Measurements from ENCODE around the gene DHRS13.
A peak's percentile ranks its signal among the peaks of the same experiment; 100 is the strongest.
"Not testable (repeated sequence)": the region's sequence is repeated elsewhere in the genome, so short reads cannot be mapped to it uniquely, and the experiment has no call there.

DHRS13 gene

DNA sequence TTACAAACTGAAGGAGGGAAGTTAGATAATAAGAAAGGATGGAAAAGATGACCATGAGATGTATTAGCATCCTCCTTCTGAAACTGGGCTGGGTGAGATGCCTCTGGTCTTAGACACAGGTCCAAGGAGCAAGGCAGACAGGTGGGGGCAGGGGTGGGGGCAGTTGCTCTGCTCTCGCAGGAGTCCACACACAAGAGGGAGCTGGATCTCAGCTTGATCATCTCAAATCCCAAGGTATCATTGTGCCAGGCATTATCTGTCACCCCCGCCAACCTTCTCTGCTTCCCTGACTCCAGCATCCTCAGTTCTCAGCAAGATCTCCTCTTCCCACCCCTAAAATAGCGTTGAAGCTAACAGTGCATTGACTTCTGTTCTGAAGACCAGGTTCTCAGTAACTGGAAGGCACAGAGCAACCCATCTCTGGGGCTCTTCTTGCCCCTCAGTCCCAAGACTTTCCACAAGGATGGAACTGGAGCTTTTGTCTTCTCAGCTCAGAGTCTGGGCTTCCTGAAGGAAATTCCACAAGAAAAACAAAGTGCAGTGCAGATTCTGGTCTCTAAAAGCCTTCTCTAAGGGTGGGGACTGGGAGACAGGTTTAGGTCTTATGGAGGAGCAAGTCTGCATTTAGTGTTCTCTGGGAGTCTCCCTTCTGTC, 7.0 kb downstream of the DHRS13 start:
- WGBS (ENCODE audit: extremely low coverage, insufficient coverage, insufficient read length), result no CpG with 5 or more reads among the region's 3 CpGs
- no peak overlapping the region for H2BK5ac ChIP-seq (ENCODE audit: low read depth, low read length, poor library complexity)
- H3K9me3 ChIP-seq (ENCODE audit: insufficient read depth, low read depth, low read length), result no peaks in the 10 kb centered on the region
- H4K8ac ChIP-seq (ENCODE audit: low read depth, low read length), result no peak overlapping the region
- no peak overlapping the region for H3K14ac ChIP-seq (ENCODE audit: low read length)
- no peak overlapping the region for H3K9ac ChIP-seq (ENCODE audit: low read length)
- H2AFZ ChIP-seq (ENCODE audit: insufficient read depth, low read length, poor library complexity), result no peak overlapping the region
- H4K91ac ChIP-seq (ENCODE audit: low read depth, low read length), result no peak overlapping the region
- H3K79me2 ChIP-seq (ENCODE audit: control insufficient read depth, insufficient read depth, low read length, poor library complexity), result peaks cover 7% of the 10 kb centered on the region
- no peak overlapping the region for H3K18ac ChIP-seq (ENCODE audit: low read length)
- H3K4ac ChIP-seq (ENCODE audit: low read depth, low read length), result no peak overlapping the region
- H3K27ac ChIP-seq (ENCODE audit: low read depth, low read length), result no peak overlapping the region
- H3K4me2 ChIP-seq (ENCODE audit: low read length), result peak overlapping the region; percentile 92
- DNase-seq, result no peak
- no peak overlapping the region for H3K23ac ChIP-seq (ENCODE audit: low read length)
- H3K36me3 ChIP-seq (ENCODE audit: control insufficient read depth in 1 of 2, insufficient read depth in 2 of 2, low read length in 2 of 2), result peaks cover 10 to 13% of the 10 kb centered on the region in 2 experiments
- no peak overlapping the region for H4K12ac ChIP-seq (ENCODE audit: low read depth, low read length)
- H3K27me3 ChIP-seq (ENCODE audit: insufficient read depth, low read length), result no peaks in the 10 kb centered on the region
- H3K79me1 ChIP-seq (ENCODE audit: low read length), result peaks cover 8% of the 10 kb centered on the region
- H2BK120ac ChIP-seq (ENCODE audit: insufficient read depth, low read length, poor library complexity), result no peak overlapping the region
- no peak overlapping the region for H2AK5ac ChIP-seq (ENCODE audit: low read length)
- H3K4me3 ChIP-seq (ENCODE audit: low read depth, low read length), result no peak overlapping the region
- no peak overlapping the region for H2BK12ac ChIP-seq (ENCODE audit: low read length)
- peaks cover 5 to 10% of the 10 kb centered on the region in 2 experiments for H3K4me1 ChIP-seq (ENCODE audit: control insufficient read depth in 1 of 2, insufficient read depth in 2 of 2, low read length in 2 of 2)

GRCh38 chr17:28893248-28894183, 9.4 kb downstream of the DHRS13 start:
- H2BK5ac ChIP-seq (ENCODE audit: low read depth, low read length, poor library complexity); H3K4me3 ChIP-seq (ENCODE audit: low read depth, low read length); H3K9ac ChIP-seq (ENCODE audit: low read length); H3K9me3 ChIP-seq (ENCODE audit: insufficient read depth, low read depth, low read length); DNase-seq; H4K91ac ChIP-seq (ENCODE audit: low read depth, low read length); H2BK12ac ChIP-seq (ENCODE audit: low read length); H4K8ac ChIP-seq (ENCODE audit: low read depth, low read length); H3K23ac ChIP-seq (ENCODE audit: low read length); H3K4me2 ChIP-seq (ENCODE audit: low read length); H3K79me2 ChIP-seq (ENCODE audit: control insufficient read depth, insufficient read depth, low read length, poor library complexity); H2AK5ac ChIP-seq (ENCODE audit: low read length); H3K18ac ChIP-seq (ENCODE audit: low read length); H4K12ac ChIP-seq (ENCODE audit: low read depth, low read length); H3K27ac ChIP-seq (ENCODE audit: low read depth, low read length); H3K4me1 ChIP-seq (ENCODE audit: control insufficient read depth in 1 of 2, insufficient read depth in 2 of 2, low read length in 2 of 2); H3K14ac ChIP-seq (ENCODE audit: low read length); H2AFZ ChIP-seq (ENCODE audit: insufficient read depth, low read length, poor library complexity); H3K27me3 ChIP-seq (ENCODE audit: insufficient read depth, low read length); H3K4ac ChIP-seq (ENCODE audit: low read depth, low read length); H3K36me3 ChIP-seq (ENCODE audit: control insufficient read depth in 1 of 2, insufficient read depth in 2 of 2, low read length in 2 of 2); H3K79me1 ChIP-seq (ENCODE audit: low read length); H2BK120ac ChIP-seq (ENCODE audit: insufficient read depth, low read length, poor library complexity): not testable (repeated sequence)
- no CpG with 5 or more reads among the region's 16 CpGs for WGBS (ENCODE audit: extremely low coverage, insufficient coverage, insufficient read length)

DNA sequence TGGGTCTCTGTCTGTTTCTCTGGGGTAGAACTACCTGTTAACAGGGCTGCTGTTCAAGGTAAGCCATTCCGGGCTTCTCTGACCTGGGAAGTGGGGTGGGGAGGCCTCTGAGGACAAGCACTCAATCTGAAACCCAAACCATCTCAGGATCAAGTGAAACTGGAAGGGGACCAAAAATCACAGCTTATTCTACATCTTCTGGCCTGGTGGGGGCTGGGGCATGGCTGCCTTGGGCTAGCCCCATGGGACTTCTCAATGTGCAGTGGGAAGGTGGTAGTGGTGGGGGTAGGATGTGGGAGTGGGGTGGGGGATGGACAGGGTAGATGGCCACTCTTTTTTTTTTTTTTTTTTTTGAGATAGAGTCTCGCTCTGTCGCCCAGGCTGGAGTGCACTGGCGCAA, 10.9 kb downstream of the DHRS13 start:
- H3K18ac ChIP-seq (ENCODE audit: low read length), result no peak overlapping the region
- H2AFZ ChIP-seq (ENCODE audit: insufficient read depth, low read length, poor library complexity), result no peak overlapping the region
- no peaks in the 10 kb centered on the region for H3K27me3 ChIP-seq (ENCODE audit: insufficient read depth, low read length)
- no peak overlapping the region for H2BK12ac ChIP-seq (ENCODE audit: low read length)
- peaks cover 5 to 7% of the 10 kb centered on the region in 2 experiments for H3K4me1 ChIP-seq (ENCODE audit: control insufficient read depth in 1 of 2, insufficient read depth in 2 of 2, low read length in 2 of 2)
- no peak overlapping the region for H3K4me2 ChIP-seq (ENCODE audit: low read length)
- peaks cover 2% of the 10 kb centered on the region for H3K79me1 ChIP-seq (ENCODE audit: low read length)
- no peak overlapping the region for H4K8ac ChIP-seq (ENCODE audit: low read depth, low read length)
- no peak overlapping the region for H4K91ac ChIP-seq (ENCODE audit: low read depth, low read length)
- no peak overlapping the region for H2BK120ac ChIP-seq (ENCODE audit: insufficient read depth, low read length, poor library complexity)
- H4K12ac ChIP-seq (ENCODE audit: low read depth, low read length), result no peak overlapping the region
- WGBS (ENCODE audit: extremely low coverage, insufficient coverage, insufficient read length), result no CpG with 5 or more reads among the region's 4 CpGs
- no peak overlapping the region for H3K4me3 ChIP-seq (ENCODE audit: low read depth, low read length)
- H3K4ac ChIP-seq (ENCODE audit: low read depth, low read length), result no peak overlapping the region
- peaks cover 3 to 9% of the 10 kb centered on the region in 2 experiments for H3K36me3 ChIP-seq (ENCODE audit: control insufficient read depth in 1 of 2, insufficient read depth in 2 of 2, low read length in 2 of 2)
- no peaks in the 10 kb centered on the region for H3K9me3 ChIP-seq (ENCODE audit: insufficient read depth, low read depth, low read length)
- no peak overlapping the region for H2AK5ac ChIP-seq (ENCODE audit: low read length)
- no peak overlapping the region for H3K14ac ChIP-seq (ENCODE audit: low read length)
- no peak overlapping the region for H3K9ac ChIP-seq (ENCODE audit: low read length)
- H2BK5ac ChIP-seq (ENCODE audit: low read depth, low read length, poor library complexity), result no peak overlapping the region
- H3K23ac ChIP-seq (ENCODE audit: low read length), result no peak overlapping the region
- no peak for DNase-seq
- H3K27ac ChIP-seq (ENCODE audit: low read depth, low read length), result no peak overlapping the region
- H3K79me2 ChIP-seq (ENCODE audit: control insufficient read depth, insufficient read depth, low read length, poor library complexity), result peaks cover 3% of the 10 kb centered on the region

- no peak overlapping the region for H2BK12ac ChIP-seq (ENCODE audit: low read length)
- H4K12ac ChIP-seq (ENCODE audit: low read depth, low read length), result no peak overlapping the region
- no peak overlapping the region for H4K8ac ChIP-seq (ENCODE audit: low read depth, low read length)
- H3K14ac ChIP-seq (ENCODE audit: low read length), result no peak overlapping the region
- H3K4me2 ChIP-seq (ENCODE audit: low read length), result no peak overlapping the region
- no peaks in the 10 kb centered on the region for H3K79me1 ChIP-seq (ENCODE audit: low read length)
- no peak overlapping the region for H2AK5ac ChIP-seq (ENCODE audit: low read length)
- H2AFZ ChIP-seq (ENCODE audit: insufficient read depth, low read length, poor library complexity), result no peak overlapping the region
- H4K91ac ChIP-seq (ENCODE audit: low read depth, low read length), result no peak overlapping the region
- H2BK5ac ChIP-seq (ENCODE audit: low read depth, low read length, poor library complexity), result no peak overlapping the region
- H2BK120ac ChIP-seq (ENCODE audit: insufficient read depth, low read length, poor library complexity), result no peak overlapping the region
- no peak overlapping the region for H3K27ac ChIP-seq (ENCODE audit: low read depth, low read length)
- no peaks in the 10 kb centered on the region for H3K79me2 ChIP-seq (ENCODE audit: control insufficient read depth, insufficient read depth, low read length, poor library complexity)
- no peak overlapping the region for H3K4me3 ChIP-seq (ENCODE audit: low read depth, low read length)
- whole genome bisulfite sequencing (ENCODE audit: extremely low coverage, insufficient coverage, insufficient read length), result no CpG with 5 or more reads among the region's 1 CpG
- no peaks in the 10 kb centered on the region for H3K9me3 ChIP-seq (ENCODE audit: insufficient read depth, low read depth, low read length)
- no peak overlapping the region for H3K9ac ChIP-seq (ENCODE audit: low read length)
- H3K18ac ChIP-seq (ENCODE audit: low read length), result no peak overlapping the region
- peaks cover 3 to 9% of the 10 kb centered on the region in 2 experiments for H3K36me3 ChIP-seq (ENCODE audit: control insufficient read depth in 1 of 2, insufficient read depth in 2 of 2, low read length in 2 of 2)
- H3K27me3 ChIP-seq (ENCODE audit: insufficient read depth, low read length), result no peaks in the 10 kb centered on the region
- no peak overlapping the region for H3K4ac ChIP-seq (ENCODE audit: low read depth, low read length)
- no peak for DNase-seq
- H3K4me1 ChIP-seq (ENCODE audit: control insufficient read depth in 1 of 2, insufficient read depth in 2 of 2, low read length in 2 of 2), result peaks cover 1 to 2% of the 10 kb centered on the region in 2 experiments
- H3K23ac ChIP-seq (ENCODE audit: low read length), result no peak overlapping the region
Observed at GRCh38 chr17:28891201-28891600, 11.7 kb downstream of the DHRS13 start.
